Measurements from ENCODE around the gene RAB3A.
"Not testable (repeated sequence)": the region's sequence is repeated elsewhere in the genome, so short reads cannot be mapped to it uniquely, and the experiment has no call there.

Gene RAB3A

DNA sequence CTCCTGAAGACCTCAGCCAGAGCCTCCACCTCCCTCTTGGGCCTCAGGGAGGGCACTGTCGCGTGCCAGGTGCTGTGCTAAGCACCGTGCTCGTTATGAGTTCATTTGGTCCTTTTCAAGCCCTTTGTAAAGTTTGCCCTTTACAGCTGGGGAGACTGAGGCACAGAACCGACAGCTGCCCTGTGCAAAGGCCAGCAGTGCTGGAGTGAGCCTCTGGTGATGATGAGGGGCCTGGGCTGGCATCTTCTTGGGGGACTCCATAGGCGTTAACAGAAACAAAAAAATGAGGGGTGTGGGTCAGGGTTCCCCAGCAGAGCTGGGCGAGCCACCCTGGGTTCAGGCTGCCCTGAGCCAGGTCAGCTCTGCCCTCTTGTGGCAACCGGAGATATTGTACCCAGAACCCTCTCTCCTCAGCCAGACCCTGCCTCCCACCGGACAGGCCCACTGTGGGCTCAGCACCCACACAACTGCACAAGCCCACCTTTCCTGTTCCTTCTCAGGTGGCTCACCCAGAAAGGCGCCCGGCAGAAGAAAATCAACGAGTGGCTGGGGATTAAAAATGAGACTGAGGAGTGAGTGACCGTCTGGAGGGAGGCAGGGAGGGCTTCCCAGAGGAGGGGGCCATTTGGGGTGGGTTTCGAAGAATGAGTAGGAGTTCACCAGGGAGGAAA is 35.7 kb downstream of the RAB3A start:
- no peak for DNase-seq (ENCODE audit: low spot score)

DNA sequence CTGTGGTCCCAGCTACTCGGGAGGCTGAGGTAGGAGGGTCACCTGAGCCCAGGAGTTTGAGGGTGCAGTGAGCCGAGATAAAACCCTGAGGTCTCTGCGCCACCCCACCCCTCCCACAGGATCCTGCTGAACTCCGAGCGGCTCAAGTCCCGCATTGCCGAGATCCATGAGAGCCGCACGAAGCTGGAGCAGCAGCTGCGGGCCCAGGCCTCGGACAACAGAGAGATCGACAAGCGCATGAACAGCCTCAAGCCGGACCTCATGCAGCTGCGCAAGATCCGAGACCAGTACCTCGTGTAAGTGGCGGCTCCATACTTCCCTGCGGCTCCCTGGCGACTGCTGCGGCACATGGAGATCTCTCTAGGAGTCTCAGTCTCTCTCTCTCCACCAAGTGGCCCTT is 36.8 kb downstream of the RAB3A start:
- DNase-seq (ENCODE audit: low spot score): no peak

DNA sequence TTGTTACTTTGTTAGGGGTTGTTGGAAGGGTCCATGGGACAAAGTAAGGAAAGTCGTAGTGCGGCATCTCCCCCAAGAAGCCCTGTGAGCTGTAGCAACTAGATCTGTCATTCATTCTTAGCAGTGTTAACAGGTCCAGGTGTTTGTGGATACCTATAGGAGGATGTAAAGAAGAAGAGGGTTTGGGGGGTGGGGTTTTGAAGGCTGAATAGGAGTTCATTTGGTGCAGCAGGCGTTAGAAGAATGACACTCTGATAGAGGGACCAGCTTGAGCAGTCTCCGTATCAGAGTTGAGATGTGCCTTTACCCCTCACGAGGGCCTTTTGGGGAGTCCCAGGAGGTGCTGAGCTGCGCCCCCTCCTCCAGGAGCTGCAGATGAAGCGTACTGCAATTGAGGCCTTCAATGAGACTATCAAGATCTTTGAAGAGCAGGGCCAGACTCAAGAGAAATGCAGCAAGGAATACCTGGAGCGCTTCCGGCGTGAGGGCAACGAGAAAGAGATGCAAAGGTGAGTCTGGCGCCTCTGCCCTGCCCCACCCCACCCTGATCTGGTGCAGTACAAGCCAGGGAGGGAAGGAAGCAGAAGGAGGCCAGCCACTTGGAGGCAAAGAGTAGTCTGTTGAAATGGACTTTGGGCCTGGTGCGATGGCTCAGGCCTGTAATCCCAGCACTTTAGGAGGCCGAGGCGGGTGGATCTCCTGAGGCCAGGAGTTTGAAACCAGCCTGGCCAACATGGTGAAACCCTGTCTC is 37.9 kb downstream of the RAB3A start:
- DNase-seq (ENCODE audit: low spot score): no peak

GRCh38 chr19:18164072-18164471 is 39.8 kb downstream of the RAB3A start:
- no peak for DNase-seq (ENCODE audit: low spot score)

GRCh38 chr19:18161636-18162002 is 42.2 kb downstream of the RAB3A start:
- no peak for DNase-seq (ENCODE audit: low spot score)

DNA sequence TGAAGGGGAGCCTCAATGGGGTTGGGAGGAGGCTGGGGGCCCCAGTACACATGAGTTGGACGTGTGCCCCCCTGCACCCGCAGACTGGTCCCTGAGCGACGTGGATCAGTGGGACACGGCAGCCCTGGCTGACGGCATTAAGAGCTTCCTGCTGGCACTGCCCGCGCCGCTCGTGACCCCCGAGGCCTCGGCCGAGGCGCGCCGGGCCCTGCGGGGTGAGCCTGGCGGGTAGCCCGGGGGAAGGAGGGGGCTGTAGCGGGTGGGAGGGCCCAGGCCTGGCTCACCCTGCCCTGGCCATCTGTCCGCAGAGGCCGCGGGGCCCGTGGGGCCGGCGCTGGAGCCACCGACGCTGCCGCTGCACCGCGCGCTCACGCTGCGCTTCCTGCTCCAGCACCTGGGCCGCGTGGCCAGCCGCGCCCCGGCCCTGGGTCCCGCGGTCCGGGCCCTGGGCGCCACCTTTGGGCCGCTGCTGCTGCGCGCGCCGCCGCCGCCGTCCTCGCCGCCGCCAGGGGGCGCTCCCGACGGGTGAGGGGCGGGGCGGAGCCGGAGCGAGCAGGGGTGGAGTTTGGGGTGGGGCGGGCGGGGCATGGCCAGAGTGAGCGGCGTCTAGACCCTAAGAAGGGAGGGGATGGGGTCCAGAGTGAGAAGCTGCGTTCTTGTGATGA is 42.7 kb downstream of the RAB3A start:
- peak; percentile 65 for DNase-seq (ENCODE audit: low spot score)

DNA sequence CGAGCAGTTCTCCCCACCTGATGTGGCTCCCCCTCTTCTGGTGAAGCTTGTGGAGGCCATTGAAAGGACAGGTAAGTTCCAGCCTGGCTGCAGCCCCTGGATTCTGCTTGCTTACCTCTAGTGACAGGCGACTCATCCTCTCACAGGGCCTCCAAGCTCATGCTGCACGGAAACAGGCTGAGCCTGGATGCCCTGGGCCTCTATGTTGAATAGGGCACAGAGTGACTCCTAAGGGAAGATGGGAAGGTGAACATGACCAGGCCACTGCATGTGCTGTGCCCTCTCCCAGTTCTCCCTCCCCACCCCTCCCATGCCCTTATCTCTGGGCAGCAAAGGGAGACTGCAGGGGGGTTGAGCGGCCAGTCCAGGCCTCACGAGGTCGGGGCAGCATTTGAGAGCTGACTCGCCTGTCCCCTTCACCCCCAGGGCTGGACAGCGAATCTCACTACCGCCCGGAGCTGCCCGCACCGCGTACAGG is 43.3 kb downstream of the RAB3A start:
- no peak for DNase-seq (ENCODE audit: low spot score)

GRCh38 chr19:18159810-18160209 is 44.0 kb downstream of the RAB3A start:
- no peak for DNase-seq (ENCODE audit: low spot score)

- DNase-seq (ENCODE audit: low spot score): not testable (repeated sequence)
Measured at GRCh38 chr19:18159059-18159616, 44.7 kb downstream of the RAB3A start.

GRCh38 chr19:18158467-18158866 is 45.4 kb downstream of the RAB3A start:
- no peak for DNase-seq (ENCODE audit: low spot score)

DNA sequence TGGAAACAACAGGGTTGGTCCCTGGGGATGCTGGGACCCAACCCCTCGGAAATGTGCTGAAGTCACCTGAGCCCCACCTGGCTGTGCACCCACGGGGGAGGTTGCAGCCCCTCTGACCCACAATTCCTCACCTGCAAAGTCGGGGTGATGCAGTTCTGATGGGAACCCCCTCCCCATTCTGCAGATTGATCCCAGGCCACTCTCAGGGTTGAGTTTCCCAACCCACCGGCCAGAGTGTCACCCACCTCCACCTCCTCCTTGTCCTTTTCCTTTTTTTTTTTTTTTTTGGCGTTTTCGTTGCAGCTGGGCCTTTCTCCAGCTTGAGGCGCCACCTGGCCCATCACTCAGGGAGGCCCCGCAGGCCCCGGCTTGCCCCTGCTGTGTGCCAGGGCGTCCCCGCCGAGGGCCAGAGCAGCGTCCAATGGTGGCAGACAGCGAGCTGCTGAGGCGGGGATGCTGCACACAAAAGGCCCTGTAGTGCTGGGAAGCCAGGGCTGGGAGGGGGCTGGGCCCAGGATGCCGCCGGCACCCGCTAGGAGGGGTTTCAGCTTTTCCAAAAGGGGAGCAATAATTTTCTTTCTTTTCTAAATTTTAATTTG is 46.3 kb downstream of the RAB3A start:
- no peak for DNase-seq (ENCODE audit: low spot score)

- peak; percentile 73 for DNase-seq (ENCODE audit: low spot score)
Measured at GRCh38 chr19:18156841-18157464, 46.9 kb downstream of the RAB3A start.

GRCh38 chr19:18156268-18156667 is 47.6 kb downstream of the RAB3A start:
- DNase-seq (ENCODE audit: low spot score): no peak

GRCh38 chr19:18155095-18156087 is 48.5 kb downstream of the RAB3A start:
- no peak for DNase-seq (ENCODE audit: low spot score)

- DNase-seq (ENCODE audit: low spot score): no peak
Measured at GRCh38 chr19:18153556-18154134, 50.2 kb downstream of the RAB3A start.

- DNase-seq (ENCODE audit: low spot score): peak; percentile 99
Measured at GRCh38 chr19:18152817-18153555, 50.9 kb downstream of the RAB3A start, which contains the start of gene PIK3R2. Gene PIK3R2 (plus strand): TSS chr19:18153163. CDS start chr19:18155880, 2,717 bp downstream.

GRCh38 chr19:18152442-18152816 is 51.4 kb downstream of the RAB3A start:
- peak; percentile 96 for DNase-seq (ENCODE audit: low spot score)

DNA sequence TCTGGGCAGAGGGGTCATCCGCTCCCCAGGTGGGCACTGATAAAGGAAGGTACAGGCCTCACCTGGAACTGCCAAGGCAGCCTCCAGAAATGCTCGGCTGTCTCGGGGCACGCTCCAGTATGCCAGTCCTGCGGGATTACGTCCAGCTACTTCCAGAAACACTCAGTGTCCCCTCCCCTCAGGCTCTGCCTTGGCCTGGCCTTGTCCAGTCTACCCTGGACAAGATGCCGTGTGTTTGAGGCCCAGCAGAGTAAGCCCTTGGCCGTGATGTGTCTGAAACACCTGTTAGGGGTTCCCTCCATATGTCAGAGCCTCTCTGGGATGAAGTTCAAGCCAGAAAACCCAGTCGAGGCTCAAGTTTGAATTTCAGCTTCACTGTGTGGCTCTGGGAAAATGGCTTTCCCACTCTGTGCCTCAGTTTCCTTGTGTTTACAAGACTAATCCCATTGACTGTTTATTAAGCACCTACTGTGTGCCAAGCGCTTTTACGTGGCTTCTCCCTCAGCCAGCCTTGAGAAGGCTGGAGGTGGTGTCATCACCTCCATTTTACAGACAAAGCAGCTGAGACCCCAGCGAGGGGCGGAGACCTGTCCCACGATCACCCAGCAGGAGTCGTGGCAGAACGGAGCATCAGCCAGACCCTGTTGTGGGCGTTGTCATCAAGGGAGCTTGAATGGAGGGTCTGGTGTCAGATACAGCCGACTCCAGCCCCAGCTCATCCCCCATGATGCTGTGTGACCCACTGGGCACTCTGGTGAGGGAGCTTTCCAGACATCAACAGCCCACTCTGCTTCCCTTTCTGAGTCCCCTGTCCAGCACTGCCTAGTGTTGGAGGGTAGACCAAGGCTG is 52.8 kb downstream of the RAB3A start:
- peak; percentile 81 for DNase-seq (ENCODE audit: low spot score)

Measured in cerebellar cortex (tissue), 1 donor.